ENCODE data around the gene FICD.
"Not testable (repeated sequence)": the region's sequence is repeated elsewhere in the genome, so short reads cannot be mapped to it uniquely, and the experiment has no call there.

Gene FICD

GRCh38 chr12:108538616-108539195 lies 23.6 kb downstream of the FICD start:
- DNase-seq = no peak

DNA sequence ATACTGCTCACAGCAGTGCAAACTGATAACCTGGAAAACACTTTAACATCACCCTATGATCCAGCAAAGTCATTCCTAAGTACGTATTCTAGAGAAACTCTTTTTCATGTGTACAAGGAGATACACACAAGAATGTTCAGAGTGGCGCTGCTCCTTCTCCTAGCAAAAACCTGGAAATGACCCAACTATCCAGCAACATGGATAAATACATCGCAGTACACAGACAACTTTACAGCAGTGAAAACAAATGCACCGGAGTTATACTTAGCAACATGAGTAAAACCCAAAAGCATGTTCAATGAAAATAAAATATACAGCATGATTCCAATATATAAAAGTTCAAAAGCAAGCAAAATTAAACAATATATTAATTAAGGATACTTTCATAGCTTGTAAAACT lies 27.2 kb downstream of the FICD start:
- DNase-seq = no peak

DNA sequence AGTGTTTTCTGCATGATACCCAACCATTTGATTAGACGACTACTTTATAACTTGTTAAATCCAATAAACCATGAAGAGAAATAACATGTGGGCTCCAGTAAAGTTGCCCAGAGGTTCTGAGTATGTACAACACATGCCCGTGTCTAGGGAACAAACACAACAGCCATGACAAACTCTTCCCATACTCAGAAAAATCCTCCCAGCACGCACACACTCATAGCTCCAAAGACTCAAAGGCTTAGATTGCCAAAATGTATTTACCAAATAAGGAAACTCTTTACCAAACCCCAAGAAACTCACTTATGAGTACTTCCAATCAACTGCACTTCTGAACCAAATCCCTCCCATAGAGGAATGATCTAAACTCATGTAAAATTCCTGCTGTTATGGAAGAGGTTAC lies 28.6 kb downstream of the FICD start:
- no peak for DNase-seq

DNA sequence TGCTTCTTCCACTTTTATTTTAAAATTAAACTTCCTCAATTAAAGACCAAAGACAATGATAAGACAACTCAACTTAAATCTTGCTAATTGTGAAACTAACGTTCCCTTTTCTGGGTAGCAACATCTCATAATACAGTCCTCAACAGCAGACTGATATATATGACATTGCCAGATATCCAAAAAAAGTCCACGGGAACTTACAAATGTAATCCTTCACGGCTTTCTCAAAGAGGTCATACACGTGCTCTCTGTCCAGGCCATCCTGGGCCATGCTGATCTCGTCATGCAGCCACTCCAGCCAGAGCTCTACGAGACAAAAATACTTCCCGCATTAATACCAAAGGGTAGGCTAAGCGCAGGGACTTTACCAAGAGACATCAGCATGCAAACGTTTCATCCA lies 32.6 kb downstream of the FICD start:
- no peak for DNase-seq

- no peak for DNase-seq
Observed at GRCh38 chr12:108548954-108549521, 34.0 kb downstream of the FICD start.

DNA sequence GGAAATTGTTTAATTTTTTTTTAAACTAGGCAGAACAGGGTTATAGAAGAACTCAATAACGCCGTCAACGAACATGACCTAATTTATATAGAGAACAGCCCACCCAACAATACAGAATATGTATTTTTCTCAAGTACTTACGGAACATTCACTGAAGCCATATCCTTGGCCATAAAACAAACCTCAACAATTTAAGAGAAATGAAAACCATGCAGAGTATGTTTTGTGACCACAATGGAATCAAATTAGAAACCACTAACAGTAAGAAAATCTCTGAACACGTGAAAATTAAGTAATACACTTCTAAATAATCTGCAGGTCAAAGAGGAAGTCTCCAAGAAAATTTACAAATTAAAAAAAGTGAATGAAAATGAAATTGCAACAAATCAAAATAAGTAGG lies 36.5 kb downstream of the FICD start:
- DNase-seq = no peak

DNA sequence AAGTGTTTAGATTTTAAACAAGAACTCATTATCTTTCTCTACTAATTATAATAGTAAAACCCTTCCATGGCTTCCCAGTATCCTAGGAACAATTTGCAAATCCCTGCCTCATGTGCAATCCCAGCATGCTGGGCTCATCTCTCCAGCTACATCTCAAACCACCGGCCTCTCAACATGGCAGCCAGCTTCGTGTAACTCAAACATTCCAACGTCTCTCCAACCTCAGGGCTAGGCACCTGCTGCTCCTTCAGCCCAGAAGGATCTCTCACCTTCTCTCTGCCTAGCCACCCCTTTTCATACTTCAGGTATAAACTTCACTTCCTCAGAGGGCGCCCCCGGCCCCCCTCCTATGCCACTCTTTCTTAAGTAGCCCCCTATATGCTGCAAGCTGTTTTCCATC lies 38.7 kb downstream of the FICD start:
- DNase-seq = no peak

DNA sequence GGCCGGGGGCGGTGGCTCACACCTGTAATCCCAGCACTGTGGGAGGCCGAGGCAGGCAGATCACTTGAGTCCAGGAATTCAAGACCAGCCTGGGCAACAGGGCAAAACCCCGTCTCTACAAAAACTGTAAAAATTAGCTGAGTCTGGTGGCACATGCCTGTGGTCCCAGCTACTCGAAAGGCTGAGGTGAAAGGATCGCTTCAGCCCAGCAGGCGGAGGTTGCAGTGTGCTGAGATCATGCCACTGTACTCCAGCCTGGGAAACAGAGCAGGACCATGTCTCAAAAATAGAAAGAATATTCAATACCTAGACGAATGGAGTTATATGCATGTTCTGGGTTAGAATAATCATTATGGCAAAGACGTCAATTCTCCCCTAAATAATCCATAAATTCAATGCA lies 40.3 kb downstream of the FICD start:
- DNase-seq = not testable (repeated sequence)

GRCh38 chr12:108559007-108559655 lies 44.1 kb downstream of the FICD start:
- DNase-seq = no peak

GRCh38 chr12:108559748-108560147 lies 44.7 kb downstream of the FICD start:
- no peak for DNase-seq

GRCh38 chr12:108560321-108560721 lies 45.2 kb downstream of the FICD start:
- DNase-seq = no peak

DNA sequence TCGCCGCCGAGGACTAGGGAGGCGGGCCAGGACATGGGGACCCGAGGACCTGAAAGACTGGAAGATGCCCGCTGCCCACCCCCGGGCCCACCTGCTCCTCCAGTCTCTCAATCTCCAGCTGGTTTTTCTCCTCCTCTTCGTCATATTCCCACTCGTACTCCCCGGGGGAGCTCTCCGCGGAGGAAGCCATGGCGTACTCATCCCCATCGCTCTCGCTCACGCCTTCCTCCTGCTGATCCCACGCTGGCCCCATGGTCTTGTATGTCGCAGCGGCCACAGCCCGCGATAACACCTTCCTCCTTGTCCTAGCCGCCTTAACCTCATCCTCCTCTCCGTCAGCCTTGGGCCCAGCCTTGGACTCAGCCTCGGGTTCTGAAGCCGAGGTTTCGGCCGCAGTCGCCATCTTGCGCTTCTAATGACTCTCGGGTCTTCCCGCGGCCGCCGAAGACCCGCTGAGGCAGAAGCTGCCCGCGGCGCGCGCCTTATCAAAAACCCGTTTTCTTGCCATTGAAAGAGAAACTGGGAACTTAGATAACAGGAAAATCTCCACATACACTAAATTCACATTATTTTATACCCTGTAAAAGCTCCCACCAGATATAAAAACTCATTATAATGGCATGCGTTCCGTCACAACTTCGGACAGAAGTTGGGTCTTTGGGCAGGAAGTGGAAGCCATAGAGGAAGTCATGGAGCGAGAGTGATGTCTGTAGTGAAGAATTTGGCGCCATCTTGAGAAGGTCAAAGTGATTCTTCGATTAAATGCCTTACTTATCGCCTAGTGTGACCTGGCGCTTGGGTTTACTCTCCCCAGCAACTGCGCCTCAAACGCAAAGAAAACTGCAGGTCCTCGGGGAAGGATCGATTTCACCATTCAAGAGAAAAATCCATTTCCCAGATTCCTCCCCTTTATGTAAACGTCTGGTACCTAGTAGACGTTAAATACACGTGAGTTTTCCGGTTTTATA lies 46.0 kb downstream of the FICD start, which contains the start of gene SART3:
Gene SART3, minus strand, starts transcription at position 422 of the 968 bp plus-strand sequence. Its CDS starts 19 bp downstream, at position 403.
- DNase-seq = peak; percentile 90

DNA sequence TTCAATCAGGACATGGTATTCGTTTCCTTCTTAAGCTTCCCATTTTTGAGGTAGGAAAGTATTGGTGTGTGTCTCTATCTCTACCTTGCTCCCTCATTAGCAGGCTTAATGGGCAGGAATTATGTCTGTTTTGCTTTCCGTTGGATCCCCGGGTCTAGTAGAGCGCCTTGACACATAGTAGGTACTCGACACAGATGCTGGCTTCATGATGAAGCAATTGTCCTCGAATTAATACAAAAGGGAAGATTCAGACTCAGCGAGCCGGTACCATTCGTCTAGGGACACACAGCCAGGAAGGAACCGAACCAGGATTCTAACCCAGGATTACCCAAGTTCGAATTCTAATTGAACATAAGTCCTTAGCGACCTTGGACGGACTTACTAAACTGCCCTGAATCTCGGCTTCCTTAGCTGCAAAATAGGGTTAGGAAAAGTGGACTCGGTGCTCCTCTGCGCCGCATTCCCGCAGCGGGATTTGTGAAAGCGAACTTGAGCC lies 46.8 kb downstream of the FICD start:
- DNase-seq = peak; percentile 13

- peak; percentile 99 for DNase-seq
Observed at GRCh38 chr12:108562348-108563135, 47.5 kb downstream of the FICD start, which contains the start of gene ISCU. Gene ISCU, plus strand, starts transcription at chr12:108562596. Its CDS starts 27 bp downstream, at chr12:108562623.

- DNase-seq = peak; percentile 89
Observed at GRCh38 chr12:108563136-108563803, 48.2 kb downstream of the FICD start.

DNA sequence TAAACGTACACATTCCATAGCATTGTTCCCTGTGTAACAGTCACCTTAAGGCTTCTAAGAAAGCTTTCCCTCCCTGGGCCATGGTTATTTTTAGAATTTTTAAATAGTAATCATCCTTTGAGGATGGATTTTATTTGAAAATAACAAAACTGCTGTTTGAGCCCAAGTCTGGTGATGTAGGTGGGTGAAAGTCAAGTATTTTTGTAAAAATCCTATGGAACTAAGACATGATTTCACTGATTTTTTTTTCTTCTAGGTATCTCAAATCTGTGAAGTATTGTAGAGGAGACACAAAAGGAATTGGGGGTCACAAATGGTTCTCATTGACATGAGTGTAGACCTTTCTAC lies 48.7 kb downstream of the FICD start:
- DNase-seq = no peak

DNA sequence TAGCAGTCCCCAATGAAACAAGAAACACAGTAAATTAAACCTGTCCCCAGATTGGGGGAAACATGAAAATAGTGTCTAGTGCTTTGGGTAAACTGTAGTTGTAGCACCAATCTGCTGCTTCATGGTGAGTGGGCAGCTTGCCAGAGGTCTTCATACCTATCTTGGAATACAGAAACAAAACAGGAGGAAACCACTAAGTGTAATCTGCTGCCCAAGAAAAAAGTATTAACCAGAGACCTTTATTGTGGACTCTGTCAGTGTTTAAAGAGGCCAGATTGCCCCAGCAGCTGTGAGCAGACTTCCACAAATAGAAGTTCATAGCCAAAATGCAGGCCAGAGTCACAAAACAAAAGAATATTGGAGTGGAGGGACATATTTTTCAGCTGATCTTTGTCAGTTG lies 49.6 kb downstream of the FICD start:
- DNase-seq = no peak

DNA sequence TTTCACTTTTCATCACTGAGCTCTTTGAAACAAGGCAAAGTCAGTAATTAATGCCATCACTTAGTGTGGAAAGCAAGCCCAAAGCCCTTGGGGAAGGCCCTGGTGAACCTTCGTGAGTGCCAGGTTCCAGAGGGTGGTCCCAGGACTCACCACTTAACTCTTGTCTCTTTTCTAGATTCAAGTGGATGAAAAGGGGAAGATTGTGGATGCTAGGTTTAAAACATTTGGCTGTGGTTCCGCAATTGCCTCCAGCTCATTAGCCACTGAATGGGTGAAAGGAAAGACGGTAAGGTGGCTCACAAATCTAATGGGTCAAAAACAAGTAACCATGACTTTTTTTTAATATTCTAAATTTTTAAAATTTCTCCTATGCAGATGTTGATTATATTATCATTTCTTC lies 50.1 kb downstream of the FICD start:
- DNase-seq = no peak

GRCh38 chr12:108565976-108566375 lies 50.9 kb downstream of the FICD start:
- DNase-seq = peak; percentile 65

DNA sequence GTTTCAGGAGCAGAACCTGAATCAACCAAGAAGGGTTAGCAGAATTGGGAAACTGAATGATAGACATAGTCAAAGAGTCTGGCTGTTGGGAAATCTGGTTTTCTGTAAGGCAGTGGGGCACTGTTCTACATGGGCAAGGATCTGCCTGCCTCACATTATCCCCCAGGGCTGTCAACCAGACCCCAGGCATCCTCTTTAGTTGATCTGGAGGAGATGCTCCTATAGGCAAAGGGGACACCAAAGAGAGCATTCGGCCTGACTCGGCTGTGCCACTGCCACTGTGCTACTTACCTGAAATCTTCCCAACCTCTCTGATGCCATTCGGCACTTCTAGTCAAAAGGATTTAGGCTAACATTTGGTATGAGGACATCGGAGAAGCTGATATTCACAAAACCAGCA lies 51.4 kb downstream of the FICD start:
- no peak for DNase-seq
